ENCODE results near the gene LRFN2. TPM values are rescaled to one million over a fixed set of nuclear protein-coding genes. Genes with fewer than 3 reads are reported as not detected.

The LRFN2 gene
- not detected in 2 replicates for total RNA-seq

DNA sequence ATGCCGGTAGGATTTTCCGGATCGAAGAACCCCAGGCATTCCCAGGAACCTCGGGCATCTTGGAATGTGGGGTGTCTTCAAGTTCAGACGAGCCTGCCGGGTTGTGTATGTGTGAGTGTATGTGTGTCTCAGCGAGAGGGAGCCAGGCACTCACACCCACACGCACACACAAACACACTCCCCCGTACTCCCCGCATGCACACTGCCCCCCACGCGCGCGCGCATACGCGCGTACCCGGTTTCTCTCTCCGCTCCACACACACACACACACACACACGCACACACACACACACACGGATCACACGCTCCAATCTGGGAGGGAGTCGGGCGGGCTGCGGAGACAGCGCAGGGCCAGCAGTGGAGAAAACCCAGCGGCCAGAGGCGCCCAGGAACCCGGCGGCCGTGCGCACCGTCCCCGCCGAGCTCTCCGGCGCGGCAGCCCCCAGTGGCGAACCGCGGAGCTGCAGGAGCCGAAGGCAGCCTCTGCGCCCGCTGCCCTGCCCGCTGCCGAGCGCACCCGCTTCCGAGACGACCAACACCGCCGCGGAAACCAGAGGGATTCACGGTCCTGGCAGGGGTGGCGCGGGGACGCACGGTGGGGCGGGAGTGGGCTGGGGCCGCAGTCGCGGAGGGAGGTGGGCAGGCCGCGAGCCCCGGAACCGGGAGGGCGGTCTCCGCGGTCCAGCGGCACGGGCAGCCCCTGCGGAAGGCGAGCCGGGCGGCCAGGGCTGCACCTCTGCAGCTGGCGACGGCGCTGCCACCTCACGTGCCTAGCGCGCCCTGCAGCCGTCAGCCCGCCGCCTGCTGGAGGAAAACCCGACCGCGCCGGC, at the start of gene LRFN2:
Gene LRFN2 (minus strand): TSS at position 125 of the 830 bp plus-strand sequence.

